HG02852 (cell line): ENCODE data around the gene UGT1A5.

Experiments
- ATAC-seq: cut with Tn5 transposase; IDR thresholded peaks from one replicate; pipeline ENCODE4 v1.9.1; 2021; ENCODE audit warnings: mild to moderate bottlenecking, moderate library complexity; ENCODE audit not compliant: unreplicated experiment

The UGT1A5 gene

GRCh38 chr2:233803994-233804393, 91.3 kb downstream of the UGT1A5 start:
- ATAC-seq = no peak

DNA sequence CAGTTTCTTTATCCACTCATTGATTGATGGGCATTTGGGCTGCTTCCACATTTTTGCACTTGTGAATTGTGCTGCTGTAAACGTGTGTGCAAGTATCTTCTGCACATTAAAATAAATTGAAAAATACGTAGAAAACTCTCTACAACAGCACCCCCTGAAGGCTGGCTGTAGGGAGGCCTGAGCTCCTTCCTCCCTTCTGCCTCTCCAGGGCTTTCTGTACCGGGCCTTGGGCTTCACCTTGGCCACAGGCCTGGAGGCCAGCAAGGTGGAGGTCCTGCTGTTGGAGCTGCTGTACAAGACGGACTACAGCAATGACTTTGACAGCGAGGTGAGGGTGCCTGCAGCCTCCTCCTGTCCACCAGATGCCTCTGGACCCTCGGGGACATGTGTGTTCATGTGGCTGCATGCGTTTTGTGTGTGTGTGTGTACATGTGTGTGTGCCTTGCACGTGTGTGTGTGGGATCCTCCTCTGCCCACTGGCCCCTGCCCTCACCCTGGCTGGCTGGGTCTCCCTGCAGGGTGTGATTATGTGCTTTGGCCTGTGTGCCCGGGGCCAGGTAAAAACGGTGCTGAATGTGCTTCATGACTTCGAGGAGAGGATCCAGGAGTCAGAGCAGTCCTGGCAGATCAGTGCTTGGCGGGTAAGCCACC, 94.6 kb downstream of the UGT1A5 start:
- ATAC-seq = no peak

- no peak for ATAC-seq
Measured at GRCh38 chr2:233807966-233808935, 95.5 kb downstream of the UGT1A5 start.

DNA sequence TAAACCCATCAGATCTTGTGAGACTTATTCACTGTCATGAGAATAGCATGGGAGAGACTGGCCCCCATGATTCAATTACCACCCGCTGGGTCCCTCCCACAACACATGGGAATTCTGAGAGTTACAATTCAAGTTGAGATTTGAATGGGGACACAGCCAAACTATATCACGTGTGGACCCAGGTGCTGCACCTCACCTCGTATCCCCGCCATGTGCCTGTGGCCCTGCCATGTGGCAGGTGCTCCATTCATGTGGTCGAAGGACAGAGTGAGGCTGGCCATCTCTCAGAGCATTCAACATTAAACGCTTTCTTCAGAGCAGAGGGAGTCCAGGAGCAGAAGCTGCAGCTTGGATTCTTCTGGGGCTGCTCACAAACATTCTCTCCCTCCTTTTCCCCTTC, 97.7 kb downstream of the UGT1A5 start:
- ATAC-seq = no peak

- ATAC-seq = no peak
Measured at GRCh38 chr2:233811087-233811486, 98.4 kb downstream of the UGT1A5 start.

DNA sequence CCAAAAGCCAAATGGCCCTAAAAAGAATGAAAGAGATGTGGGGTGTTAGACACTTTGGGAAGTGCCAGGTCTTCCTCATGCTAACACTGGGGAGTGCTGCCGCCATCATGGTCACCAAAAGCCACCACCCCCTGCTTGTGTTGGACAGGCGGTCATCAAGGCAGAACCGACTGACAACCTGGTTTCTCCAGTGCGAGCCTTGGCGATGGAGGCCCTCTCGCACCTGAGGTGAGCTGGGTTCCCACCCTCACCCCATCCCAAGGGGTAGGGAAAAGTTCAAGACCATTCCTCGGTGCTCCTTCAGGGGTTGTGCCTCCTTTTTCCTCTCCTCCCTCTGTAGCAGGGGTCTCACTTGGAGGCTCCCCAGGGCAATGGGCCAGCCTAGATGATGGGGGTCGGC, 99.0 kb downstream of the UGT1A5 start:
- ATAC-seq = no peak

DNA sequence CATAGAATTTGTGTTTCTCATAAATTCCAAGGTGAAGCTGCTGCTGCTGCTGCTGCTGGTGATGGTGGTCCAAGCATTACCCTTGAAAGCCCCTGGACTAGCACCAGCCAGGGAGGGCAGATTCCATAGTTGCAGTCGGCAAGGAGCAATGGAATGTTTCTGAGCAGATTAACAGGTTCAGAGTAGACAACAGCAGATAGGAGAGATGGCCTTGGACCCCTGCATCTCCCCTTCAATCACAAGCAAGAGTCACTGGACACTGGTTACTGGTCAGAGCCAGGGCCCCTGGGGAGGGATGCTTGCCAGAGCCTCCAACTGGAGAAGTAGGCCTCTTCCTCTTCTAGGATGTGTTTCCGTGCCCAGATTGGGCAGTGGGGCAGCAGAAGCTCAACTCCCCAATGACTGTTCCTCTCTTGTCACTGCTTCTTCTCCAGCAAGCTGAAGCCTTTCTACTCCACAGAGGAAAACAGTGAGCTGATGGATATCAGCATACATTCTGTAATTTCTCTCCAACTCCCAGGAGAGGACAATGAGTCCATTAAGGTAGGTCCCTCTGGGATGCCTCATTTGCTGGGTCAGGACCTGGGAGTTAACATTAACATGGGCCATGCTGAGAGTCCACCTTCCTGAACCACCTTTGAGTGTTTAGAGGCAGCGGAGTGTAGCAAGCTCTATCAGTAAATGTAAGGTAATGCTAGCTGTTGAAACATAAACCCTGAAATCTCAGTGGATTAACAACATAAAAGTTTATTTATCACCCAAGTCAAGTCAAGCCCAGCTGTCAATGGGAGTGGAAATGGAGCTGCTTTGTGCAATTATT, 100.7 kb downstream of the UGT1A5 start:
- ATAC-seq = no peak

DNA sequence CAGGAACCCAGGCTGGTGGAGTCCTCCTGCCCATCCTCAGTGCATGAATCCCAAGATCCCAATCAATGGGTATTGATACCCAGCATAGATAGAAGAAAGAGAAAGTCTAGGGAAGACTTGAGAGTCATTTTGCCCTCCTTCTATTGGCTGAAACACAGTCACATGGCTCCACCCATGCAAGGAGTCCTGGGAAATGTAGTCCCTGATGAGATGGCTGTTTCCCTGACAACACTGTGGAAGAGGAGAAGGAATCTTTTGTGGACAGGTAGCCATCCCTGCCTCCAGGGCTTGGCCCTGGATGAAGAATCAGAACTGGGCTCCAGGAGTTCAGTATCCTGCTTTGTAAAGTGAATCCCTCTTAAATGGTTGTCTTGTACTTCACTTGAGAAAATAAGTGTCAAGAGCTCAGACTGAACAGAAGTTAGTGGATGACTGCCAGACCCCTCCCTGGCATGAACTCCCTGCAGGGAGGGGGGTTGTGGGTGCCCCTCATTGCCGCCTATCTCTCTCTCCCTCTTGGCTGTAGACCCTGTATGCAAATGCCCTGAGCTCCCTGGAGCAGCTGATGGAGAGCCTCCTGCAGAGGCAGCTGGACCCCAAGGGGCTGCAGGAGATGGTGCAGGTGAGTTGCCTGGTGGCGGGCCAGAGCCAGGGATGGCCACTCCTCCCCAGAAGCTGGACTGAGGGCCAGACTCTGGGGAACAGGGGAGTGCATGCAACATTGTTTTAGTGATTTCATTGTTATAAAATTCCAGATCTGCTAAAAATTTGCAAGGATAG, 101.5 kb downstream of the UGT1A5 start:
- ATAC-seq = no peak

- no peak for ATAC-seq
Measured at GRCh38 chr2:233815861-233816260, 103.2 kb downstream of the UGT1A5 start.

DNA sequence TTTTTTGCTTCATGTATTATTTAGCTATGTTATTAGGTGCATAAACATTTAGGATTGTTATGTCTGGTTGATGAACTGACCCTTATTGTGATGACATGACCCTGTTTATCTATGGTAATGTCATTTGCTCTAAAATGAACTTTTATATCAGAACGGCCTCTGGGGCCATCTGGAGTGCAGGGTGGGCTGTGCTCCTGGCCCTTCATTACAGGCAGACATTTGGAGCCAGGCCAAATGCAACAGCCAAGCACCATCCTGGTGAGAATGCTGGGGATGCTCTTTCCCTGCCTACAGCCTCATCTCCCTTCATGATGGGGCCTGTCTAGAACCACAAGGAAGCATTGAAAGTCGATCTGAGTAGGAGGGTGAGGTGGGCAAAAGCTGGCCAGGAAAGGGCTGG, 103.6 kb downstream of the UGT1A5 start:
- no peak for ATAC-seq

DNA sequence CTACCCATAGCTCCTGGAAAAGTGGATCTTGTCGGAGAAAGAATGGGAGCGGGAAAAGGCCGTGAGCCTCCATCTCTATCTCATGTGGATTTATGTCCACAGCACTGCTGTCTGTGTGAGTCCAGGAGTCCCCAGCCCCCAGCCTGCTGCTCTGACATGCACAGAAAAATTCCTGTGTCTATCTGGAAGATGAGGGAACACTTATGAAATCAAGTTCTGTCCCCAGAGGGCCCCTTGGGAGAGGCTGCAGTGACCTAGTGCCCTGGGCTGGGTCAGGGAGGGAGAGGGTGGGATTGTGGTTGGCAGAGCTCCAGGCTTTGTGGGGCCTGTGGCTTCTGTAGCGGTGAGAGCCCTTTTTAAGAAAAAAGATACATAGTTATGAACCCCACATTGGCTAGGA, 104.1 kb downstream of the UGT1A5 start:
- ATAC-seq = no peak

DNA sequence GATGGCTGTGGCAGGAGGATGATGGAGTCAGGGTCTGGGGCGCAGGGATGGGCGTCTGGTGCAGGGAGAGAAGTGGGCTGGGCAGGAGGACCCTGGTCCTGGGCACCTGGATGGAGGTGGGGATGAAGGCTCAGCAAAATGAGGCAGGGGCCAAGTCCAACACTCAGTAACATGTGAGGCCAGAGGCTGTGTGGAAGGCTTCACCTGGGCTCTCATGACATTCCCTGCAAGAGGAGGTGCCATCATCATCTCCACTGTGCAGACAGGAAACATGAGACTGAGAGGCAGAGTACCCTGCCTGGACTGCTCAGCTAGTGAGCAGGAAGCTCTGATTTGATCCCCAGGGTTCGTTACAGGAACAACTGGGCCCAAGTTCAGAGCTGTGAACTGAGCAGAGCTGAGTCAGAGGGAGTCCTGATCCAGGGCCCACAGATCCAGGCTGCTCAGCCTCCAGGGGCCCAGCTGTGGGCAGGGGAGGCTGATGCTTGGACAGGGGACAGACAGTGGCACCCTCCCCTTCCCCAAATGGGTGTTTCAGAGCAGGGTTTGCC, 104.7 kb downstream of the UGT1A5 start:
- ATAC-seq = no peak

- ATAC-seq = no peak
Measured at GRCh38 chr2:233817995-233818638, 105.4 kb downstream of the UGT1A5 start.

DNA sequence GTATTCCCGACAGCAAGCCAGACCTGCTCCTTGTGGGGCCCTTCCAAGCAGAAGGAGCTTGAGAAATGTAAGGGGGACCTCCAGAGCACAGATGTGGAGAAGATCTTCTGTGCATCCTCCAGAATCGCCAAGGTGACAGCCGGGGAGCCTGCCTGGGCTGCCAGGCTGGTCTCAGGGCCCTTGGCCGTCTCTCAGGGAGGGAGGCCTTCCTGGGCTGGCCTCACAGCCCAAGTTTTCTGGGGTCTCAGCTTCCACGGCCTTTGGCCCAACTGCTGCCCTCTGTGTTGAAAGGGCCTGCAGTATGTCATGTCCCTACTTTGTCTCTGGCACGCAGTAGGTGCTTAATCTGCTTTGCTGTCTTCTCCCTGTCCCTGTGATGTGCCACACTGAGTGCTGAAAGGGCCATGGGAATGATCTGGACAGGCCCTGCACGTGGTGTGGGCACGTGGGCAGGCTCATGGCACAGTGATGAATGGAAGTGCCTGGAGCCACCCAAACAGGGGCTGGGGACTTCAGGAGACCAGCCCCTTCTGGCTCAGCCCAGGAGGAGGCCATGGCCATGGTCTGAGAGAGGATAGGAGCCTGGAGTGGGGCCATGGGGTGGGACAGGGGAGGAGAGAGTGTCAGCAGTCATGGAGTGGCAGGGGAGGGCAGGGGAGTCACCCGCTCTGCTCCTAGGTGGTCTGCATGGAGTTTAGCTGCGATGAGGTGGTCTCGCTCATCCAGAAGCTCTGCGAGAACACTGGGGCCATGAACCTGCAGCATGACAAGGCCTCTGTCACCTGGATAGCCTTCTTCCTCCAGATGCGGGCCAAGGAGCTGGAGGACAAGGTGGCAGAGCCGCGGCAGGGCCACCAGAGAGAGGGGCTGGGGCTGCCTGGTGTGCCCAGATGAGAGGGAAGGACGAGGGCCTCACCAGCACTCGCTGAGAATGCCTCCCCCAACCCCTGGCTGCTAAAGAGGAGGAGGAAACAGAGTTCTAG, 106.2 kb downstream of the UGT1A5 start:
- no peak for ATAC-seq

DNA sequence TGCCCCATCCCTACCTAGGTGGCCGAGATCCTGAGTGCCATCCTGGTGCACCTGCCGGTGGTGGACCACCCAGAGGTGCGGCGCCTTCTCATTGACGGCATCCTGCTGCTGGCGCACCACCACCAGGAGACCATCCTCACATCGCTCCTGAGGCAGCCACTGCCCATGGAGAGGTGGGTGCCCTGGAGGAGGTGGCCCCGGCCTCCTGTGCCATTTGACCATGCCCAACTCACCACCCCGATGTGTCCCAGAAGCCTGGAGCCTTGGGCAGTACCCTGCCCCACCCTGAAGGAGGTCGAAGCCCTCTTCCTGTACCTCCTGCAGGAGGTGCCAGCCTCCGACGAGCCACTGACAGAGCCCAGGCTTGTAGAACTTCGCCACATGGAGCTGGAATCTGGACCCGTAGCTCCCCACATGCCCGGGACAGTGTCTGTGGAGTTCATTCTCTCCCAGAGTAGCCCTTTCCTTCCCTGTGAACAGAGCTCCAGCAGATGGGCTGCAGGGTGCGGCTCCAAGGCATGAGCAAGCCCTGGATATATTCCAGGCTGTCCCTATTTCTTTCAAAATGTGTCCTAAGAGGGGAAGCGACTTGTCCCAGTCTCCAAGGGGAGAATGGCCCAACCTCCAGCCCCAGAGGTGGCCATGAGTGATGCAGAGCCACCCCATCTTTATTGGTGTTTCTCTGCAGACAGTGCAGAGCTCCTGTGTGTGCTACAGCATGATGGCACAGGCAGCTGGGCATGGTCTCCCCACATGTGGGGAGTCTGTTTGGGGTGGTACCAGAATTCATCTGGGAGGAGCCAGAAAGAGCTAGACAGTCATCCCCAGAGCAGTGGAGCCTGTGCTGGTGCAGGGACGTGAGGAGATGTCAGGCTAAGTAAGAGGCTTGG, 107.4 kb downstream of the UGT1A5 start:
- ATAC-seq = no peak

DNA sequence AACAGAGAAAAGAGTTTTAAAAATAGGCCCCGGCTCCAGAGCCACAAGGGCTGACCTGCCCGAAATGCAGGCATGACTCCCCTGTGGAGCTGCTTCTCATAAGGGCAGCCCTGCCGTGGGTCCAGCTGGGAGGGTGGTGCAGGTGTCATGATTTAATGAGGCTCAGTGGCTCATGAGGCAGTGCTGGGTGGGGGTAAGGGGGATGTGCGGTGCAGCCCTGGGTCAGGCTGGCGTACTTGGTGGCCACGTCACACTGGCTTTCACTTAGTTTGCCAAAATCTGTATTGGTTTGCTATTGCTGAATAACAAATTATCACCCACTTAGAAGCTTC, 108.0 kb downstream of the UGT1A5 start:
- ATAC-seq = no peak

- no peak for ATAC-seq
Measured at GRCh38 chr2:233821196-233821595, 108.5 kb downstream of the UGT1A5 start.

DNA sequence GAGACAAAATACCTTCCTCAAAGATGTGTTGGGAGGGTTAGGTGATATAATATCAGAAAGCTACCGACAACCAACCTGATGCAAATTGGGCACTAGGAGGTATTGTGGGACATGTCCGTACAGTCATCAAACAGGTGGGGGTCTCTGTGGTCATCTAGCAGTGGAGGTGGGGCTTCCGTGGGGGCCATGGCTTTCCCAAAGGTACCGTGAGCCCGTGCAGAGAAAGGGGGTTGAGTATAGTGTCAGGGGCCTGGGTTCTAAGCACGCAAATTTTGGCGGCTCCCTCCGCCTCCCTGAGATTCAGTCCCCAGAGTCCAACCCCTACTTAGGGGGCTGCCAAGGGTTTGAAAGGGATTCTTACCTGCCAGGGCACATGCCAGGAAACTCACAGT, 109.0 kb downstream of the UGT1A5 start:
- no peak for ATAC-seq
